Endothelial cell (in vitro differentiated cells): ENCODE results near the gene TAS2R9. TPM values are rescaled to one million over a fixed set of nuclear protein-coding genes. Genes with fewer than 3 reads are reported as not detected.

Experiments used
- DNase-seq: peaks from one replicate; pipeline ENCODE4 v3.0.0; 2021; ENCODE audit warnings: low spot score
- H3K27ac Mint-ChIP-seq: one replicate; pipeline ENCODE4 v1.8.0; 2021; ENCODE audit warnings: mixed read lengths, inconsistent platforms; ENCODE audit not compliant: unreplicated experiment
- H3K27me3 Mint-ChIP-seq: one replicate; pipeline ENCODE4 v1.8.0; 2021; ENCODE audit warnings: mild to moderate bottlenecking, moderate library complexity, mixed read lengths, inconsistent platforms; ENCODE audit not compliant: unreplicated experiment
- H3K36me3 Mint-ChIP-seq: one replicate; pipeline ENCODE4 v1.8.0; 2021; ENCODE audit warnings: mild to moderate bottlenecking, low read depth, mixed read lengths, inconsistent platforms; ENCODE audit not compliant: unreplicated experiment
- H3K4me1 Mint-ChIP-seq: one replicate; pipeline ENCODE4 v1.8.0; 2021; ENCODE audit warnings: mild to moderate bottlenecking, mixed read lengths, inconsistent platforms; ENCODE audit not compliant: unreplicated experiment
- H3K4me3 Mint-ChIP-seq: one replicate; pipeline ENCODE4 v1.8.0; 2021; ENCODE audit warnings: mild to moderate bottlenecking, mixed read lengths, inconsistent platforms; ENCODE audit not compliant: unreplicated experiment
- H3K9me3 Mint-ChIP-seq: one replicate; pipeline ENCODE4 v1.8.0; 2021; ENCODE audit warnings: mixed read lengths, inconsistent platforms; ENCODE audit not compliant: unreplicated experiment
- CTCF ChIP-seq: fragments of 200-600 bp; sonication (generic); IDR thresholded peaks from one replicate; pipeline ENCODE4 v1.5.0; 2021; ENCODE audit warnings: antibody characterized with exemption; ENCODE audit not compliant: unreplicated experiment
- long read RNA-seq: library from polyadenylated mRNA; unstranded; transcript quantifications from one replicate; pipeline ENCODE4 v2.0.0, GENCODE V29; 2020; ENCODE audit not compliant: unreplicated experiment
- total RNA-seq: library from RNA; stranded (reverse); fragmentation: NEBNext Ultra II Directional; extraction: Animal tissue kit (Norgen Biotek cat#: 25700); gene quantifications from one replicate; pipeline ENCODE4 v1.2.1, GENCODE V29; 2021; ENCODE audit not compliant: unreplicated experiment

TAS2R9 gene
- not detected for total RNA-seq
- long read RNA-seq: 0 reads

- no peak for DNase-seq
- no peak within 1 kb of the TSS for H3K4me3 Mint-ChIP-seq
- no peaks in the 10 kb centered on the region for H3K4me1 Mint-ChIP-seq
- no peak within 1 kb of the TSS for H3K27ac Mint-ChIP-seq
- TF ChIP-seq CTCF: no peak
- H3K27me3 Mint-ChIP-seq: no peaks in the 10 kb centered on the region
- no peaks in the 10 kb centered on the region for H3K36me3 Mint-ChIP-seq
- no peaks in the 10 kb centered on the region for H3K9me3 Mint-ChIP-seq
Observed at GRCh38 chr12:10810068-10810467, at the start of gene TAS2R9. Gene TAS2R9, minus strand, starts transcription at chr12:10810168. Its CDS starts 93 bp downstream, at chr12:10810075.

DNA sequence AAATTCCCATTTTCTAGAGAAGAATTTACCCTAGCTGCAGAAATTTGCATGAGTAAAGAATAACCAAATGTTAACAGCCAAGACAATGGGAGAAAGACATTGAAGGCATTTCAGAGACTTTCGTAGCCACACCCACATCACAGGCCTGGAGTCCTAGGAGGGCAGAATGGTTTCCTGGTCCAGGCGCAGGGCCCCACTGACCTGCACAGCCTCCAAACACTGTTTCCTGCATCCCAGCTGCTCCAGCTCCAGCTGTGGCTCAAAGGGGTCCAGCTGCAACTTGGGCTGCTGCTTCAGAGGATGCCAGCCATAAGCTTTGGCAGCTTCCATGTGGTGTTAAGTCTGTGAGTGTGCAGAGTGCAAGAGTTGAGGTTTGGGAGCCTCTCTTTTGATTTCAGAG is 45.8 kb upstream of the TAS2R9 start:
- TF ChIP-seq CTCF: no peak
- no peak overlapping the region for H3K4me3 Mint-ChIP-seq
- peaks cover 2% of the 10 kb centered on the region for H3K4me1 Mint-ChIP-seq
- DNase-seq: no peak
- no peak overlapping the region for H3K27ac Mint-ChIP-seq
- peaks cover 10% of the 10 kb centered on the region for H3K9me3 Mint-ChIP-seq
- peaks cover 7% of the 10 kb centered on the region for H3K27me3 Mint-ChIP-seq
- H3K36me3 Mint-ChIP-seq: peaks cover 38% of the 10 kb centered on the region

DNA sequence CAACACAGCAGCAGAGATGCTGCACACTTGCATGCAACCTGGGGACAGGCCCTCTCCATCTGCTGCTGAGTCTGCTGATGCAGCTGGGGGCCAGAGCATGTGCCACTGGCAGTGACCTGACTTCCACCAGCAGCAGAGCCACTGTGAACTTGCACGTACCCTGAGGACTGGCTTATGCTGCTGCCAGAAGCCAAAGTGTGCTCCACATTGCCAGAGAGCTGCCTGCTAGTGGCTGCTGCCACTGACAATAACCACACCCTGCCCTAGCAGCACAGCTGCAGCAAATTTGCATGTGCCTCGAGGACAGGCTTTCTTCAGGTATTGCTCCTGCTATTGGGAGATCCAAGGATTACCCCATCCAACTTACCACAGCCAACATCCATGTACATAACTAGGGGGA is 43.8 kb upstream of the TAS2R9 start:
- peaks cover 2% of the 10 kb centered on the region for H3K4me1 Mint-ChIP-seq
- H3K27ac Mint-ChIP-seq: no peak overlapping the region
- H3K27me3 Mint-ChIP-seq: peaks cover 7% of the 10 kb centered on the region
- H3K36me3 Mint-ChIP-seq: peaks cover 36% of the 10 kb centered on the region
- peaks cover 10% of the 10 kb centered on the region for H3K9me3 Mint-ChIP-seq
- no peak overlapping the region for H3K4me3 Mint-ChIP-seq
- no peak for DNase-seq
- TF ChIP-seq CTCF: no peak

- Mint-ChIP-seq H3K9me3 (no peaks in the 10 kb centered on the region), H3K27ac (no peak overlapping the region), H3K4me3 (no peak overlapping the region), H3K4me1 (peaks cover 2% of the 10 kb centered on the region), H3K36me3 (peaks cover 17% of the 10 kb centered on the region), H3K27me3 (peaks cover 7% of the 10 kb centered on the region)
- DNase-seq: no peak
- TF ChIP-seq CTCF: no peak
Observed at GRCh38 chr12:10851243-10851858, 41.4 kb upstream of the TAS2R9 start.

- Mint-ChIP-seq H3K27me3 (peaks cover 5% of the 10 kb centered on the region), H3K36me3 (peaks cover 6% of the 10 kb centered on the region), H3K27ac (no peak within 1 kb of the TSS), H3K9me3 (no peaks in the 10 kb centered on the region), H3K4me3 (no peak within 1 kb of the TSS), H3K4me1 (no peaks in the 10 kb centered on the region)
- TF ChIP-seq CTCF: no peak
- no peak for DNase-seq
Observed at GRCh38 chr12:10849425-10849878, 39.5 kb upstream of the TAS2R9 start, which contains the start of gene PRR4. Gene PRR4, minus strand, starts transcription at chr12:10849475. Its CDS starts 38 bp downstream, at chr12:10849437.
